K562 (cell line): ENCODE data around the gene PINK1. TPM values are rescaled to one million over a fixed set of nuclear protein-coding genes. Genes with fewer than 3 reads are reported as not detected.

Experiments
- ATAC-seq: fragments of 200-7000 bp; cut with Tn5 transposase; 3 replicates; pipeline ENCODE4 v1.9.1; 2020; ENCODE audit warnings: moderate library complexity
- BruUV-seq: library from RNA; stranded (reverse); fragments of 400-500 nt; replicated peaks from 2 replicates; lab custom pipeline; 2021; lab: Mats Ljungman, UMichigan
- CTCF ChIA-PET: fragments of 300-600 bp; formaldehyde crosslinking; extraction: SDS; loops from one replicate; lab custom pipeline; 2021; ENCODE audit warnings: low intra/inter-chr PET ratio; lab: Yijun Ruan, JAX
- POLR2A ChIA-PET: fragments of 300-600, 350-650 bp; sonication (Branson Sonifier 250); formaldehyde crosslinking; extraction: SDS; loops from one replicate; lab custom pipeline; 2021; ENCODE audit warnings: antibody characterized with exemption, inconsistent platforms; lab: Yijun Ruan, JAX
- DNase-seq, 4 experiments: peaks; one replicate each; pipeline versions ENCODE4 v3.0.0 to v3.0.0-alpha.2; 2011 to 2018; ENCODE audit warnings: low spot score in 3 of 4, mixed read lengths in 3 of 4; ENCODE audit errors: extremely low read depth in 1 of 4
- FAIRE-seq: peaks from 2 replicates; lab custom pipeline; 2011; peaks lifted over from hg19 to GRCh38; lab: Jason Lieb, UNC
- H2AFZ ChIP-seq: 2 replicates; pipeline ENCODE4 v1.6.0; 2011; ENCODE audit warnings: low read depth, low read length, control low read depth, inconsistent platforms
- H3K27ac ChIP-seq: fragments of 200-600 bp; 3 replicates; pipeline ENCODE4 v1.8.0; 2011; ENCODE audit warnings: low read depth, mild to moderate bottlenecking, control low read depth, inconsistent platforms, low read length, moderate library complexity, mixed read lengths; ENCODE audit errors: extremely low read depth
- H3K27me3 ChIP-seq, 2 experiments: fragments of 300-600 bp in 1 of 2; 2 replicates in 1 of 2; 3 replicates in 1 of 2; pipeline versions ENCODE4 v1.6.0 to v1.8.0; 2011; ENCODE audit warnings: inconsistent platforms in 2 of 2, low read length in 2 of 2, mild to moderate bottlenecking in 1 of 2, mixed read lengths in 1 of 2, moderate library complexity in 1 of 2; ENCODE audit not compliant: control insufficient read depth in 2 of 2, insufficient read depth in 2 of 2
- H3K36me3 ChIP-seq: fragments of 300-600 bp; 3 replicates; pipeline ENCODE4 v1.8.0; 2011; ENCODE audit warnings: mild to moderate bottlenecking, low read length, inconsistent platforms; ENCODE audit not compliant: control insufficient read depth, insufficient read depth
- H3K4me1 ChIP-seq, 2 experiments: fragments of 200-600 bp in 1 of 2; replicated peaks in 1 of 2; 2 replicates in 1 of 2; 3 replicates in 1 of 2; pipeline versions ENCODE4 v1.5.1 to v1.8.0; 2011; ENCODE audit warnings: inconsistent platforms in 2 of 2, low read length in 2 of 2, mild to moderate bottlenecking in 1 of 2, mixed read lengths in 1 of 2, moderate library complexity in 1 of 2; ENCODE audit not compliant: control insufficient read depth in 2 of 2, insufficient read depth in 2 of 2
- H3K4me2 ChIP-seq: 2 replicates; pipeline ENCODE4 v1.6.1; 2011; ENCODE audit warnings: low read length, control low read depth, inconsistent platforms, mixed read lengths; ENCODE audit not compliant: insufficient read depth
- H3K4me3 ChIP-seq: fragments of 200-600 bp; sonication (generic), shearing (Covaris generic); 2 replicates; pipeline ENCODE4 v1.5.1; 2016; ENCODE audit warnings: control low read depth, inconsistent platforms
- H3K79me2 ChIP-seq: fragments of 200-600 bp; 3 replicates; pipeline ENCODE4 v1.8.0; 2011; ENCODE audit warnings: low read length, inconsistent platforms; ENCODE audit not compliant: control insufficient read depth, insufficient read depth
- H3K9ac ChIP-seq, 2 experiments: 2 replicates each; pipeline versions ENCODE4 v1.6.0 to v1.6.1; 2011; ENCODE audit warnings: low read depth in 2 of 2, low read length in 2 of 2, control low read depth in 1 of 2, inconsistent platforms in 1 of 2, mild to moderate bottlenecking in 1 of 2, mixed read lengths in 1 of 2; ENCODE audit not compliant: insufficient read depth in 1 of 2
- H3K9me1 ChIP-seq: one replicate; pipeline ENCODE4 v1.6.0; 2011; ENCODE audit warnings: inconsistent platforms, mild to moderate bottlenecking, low read length, moderate library complexity; ENCODE audit not compliant: control insufficient read depth, insufficient read depth
- H3K9me3 ChIP-seq: replicated peaks from 2 replicates; pipeline ENCODE4 v1.5.1; 2011; ENCODE audit warnings: low read depth, low read length, inconsistent platforms; ENCODE audit not compliant: control insufficient read depth, insufficient read depth
- H4K20me1 ChIP-seq: replicated peaks from 2 replicates; pipeline ENCODE4 v1.6.1; 2011; ENCODE audit warnings: low read length, inconsistent platforms, mixed read lengths; ENCODE audit not compliant: control insufficient read depth, insufficient read depth
- ASH1L ChIP-seq: fragments of 450-650 bp; IDR thresholded peaks from 2 replicates; pipeline ENCODE4 v1.6.1; 2018; ENCODE audit warnings: borderline replicate concordance, mild to moderate bottlenecking, low read depth; ENCODE audit not compliant: partially characterized antibody
- DACH1 ChIP-seq: fragments of 450-650 bp; IDR thresholded peaks from 2 replicates; pipeline ENCODE4 v1.6.1; 2018; ENCODE audit not compliant: partially characterized antibody
- EGR1 ChIP-seq: fragments of 450-650 bp; conservative IDR thresholded peaks from 2 replicates; pipeline ENCODE4 v1.6.1; 2017; ENCODE audit warnings: mild to moderate bottlenecking
- GABPB1 ChIP-seq: sonication (generic); formaldehyde crosslinking; IDR thresholded peaks from 2 replicates; pipeline ENCODE4 v1.8.0; 2022; ENCODE audit warnings: mild to moderate bottlenecking, missing genetic modification reagents
- L3MBTL2 ChIP-seq: fragments of 450-650 bp; IDR thresholded peaks from 2 replicates; pipeline ENCODE4 v1.6.1; 2016; ENCODE audit warnings: mild to moderate bottlenecking, moderate library complexity
- MAFF ChIP-seq: IDR thresholded peaks from 2 replicates; pipeline ENCODE4 v1.6.1; 2012; ENCODE audit warnings: low read length, improper control_type of control experiment
- MTA1 ChIP-seq: fragments of 450-650 bp; IDR thresholded peaks from 2 replicates; pipeline ENCODE4 v1.6.1; 2017; ENCODE audit warnings: borderline replicate concordance
- NBN ChIP-seq: fragments of 450-650 bp; IDR thresholded peaks from 2 replicates; pipeline ENCODE4 v1.6.1; 2016; ENCODE audit warnings: low read depth, mild to moderate bottlenecking
- NCOA1 ChIP-seq: fragments of 450-650 bp; IDR thresholded peaks from 2 replicates; pipeline ENCODE4 v1.6.1; 2016; ENCODE audit warnings: low read depth
- PCBP1 ChIP-seq: fragments of 200-400 bp; formaldehyde crosslinking; IDR thresholded peaks from 2 replicates; pipeline ENCODE4 v1.6.1; 2018; ENCODE audit warnings: mild to moderate bottlenecking, low read depth, low read length; ENCODE audit not compliant: poor library complexity, severe bottlenecking
- SLC30A9 ChIP-seq: fragments of 250-450 bp; sonication (Bioruptor Pico); IDR thresholded peaks from 2 replicates; pipeline ENCODE4 v1.8.0; 2022; ENCODE audit warnings: mild to moderate bottlenecking, moderate library complexity
- SMARCA4 ChIP-seq: fragments of 450-650 bp; IDR thresholded peaks from 2 replicates; pipeline ENCODE4 v1.6.1; 2016
- SRF ChIP-seq, 2 experiments: fragments of 250-450, 450-650 bp in 1 of 2; sonication (Bioruptor Pico) in 1 of 2; sonication (generic) in 1 of 2; formaldehyde crosslinking; IDR thresholded peaks; 2 replicates each; pipeline versions ENCODE4 v1.5.0 to v1.5.1; 2020 to 2022; ENCODE audit warnings: mild to moderate bottlenecking in 1 of 2, missing genetic modification reagents in 1 of 2
- ZNF224 ChIP-seq: sonication (generic); formaldehyde crosslinking; IDR thresholded peaks from 2 replicates; pipeline ENCODE4 v1.8.0; 2022; ENCODE audit warnings: mild to moderate bottlenecking, missing genetic modification reagents
- ZNF280A ChIP-seq: fragments of 450-650 bp; IDR thresholded peaks from 2 replicates; pipeline ENCODE4 v1.6.1; 2018; ENCODE audit warnings: mild to moderate bottlenecking, low read depth; ENCODE audit not compliant: partially characterized antibody
- ZNF316 ChIP-seq: fragments of 450-650 bp; IDR thresholded peaks from 2 replicates; pipeline ENCODE4 v1.6.1; 2016
- ZNF551 ChIP-seq: fragments of 250-450 bp; sonication (Bioruptor Pico); IDR thresholded peaks from 2 replicates; pipeline ENCODE4 v1.5.0; 2021; ENCODE audit warnings: mild to moderate bottlenecking, moderate library complexity
- WGBS: fragments of 100-300 bp; shearing (Covaris generic); methylation state at CpG from one replicate; pipeline ENCODE4 v1.1.6; 2016; ENCODE audit warnings: low coverage, mixed read lengths; ENCODE audit not compliant: insufficient coverage; ENCODE audit errors: missing lambda C conversion rate; 5-methylcytosine and 5-hydroxymethylcytosine counted together
- in situ Hi-C: fragments of 300-500 bp; cut with MboI; formaldehyde crosslinking; loops from 4 replicates; pipeline ENCODE4 v1.15.0; 2018; ENCODE audit warnings: inconsistent platforms, mixed read lengths
- intact Hi-C: fragments of 100-400 bp; cut with micrococcal nuclease; formaldehyde crosslinking; loops from 2 replicates; pipeline ENCODE4 v1.14.2; 2022
- polyA plus RNA-seq, 8 experiments: library from polyadenylated mRNA; depleted of rRNA in 4 of 8; stranded (reverse) in 5 of 8; unstranded in 3 of 8; fragments of >200 nt; fragmentation: Nextera tagmentation in 2 of 8; fragmentation: Illumina TruSeq in 1 of 8; extraction: Ambion mirVana in 2 of 8; extraction: Trizol in 1 of 8; gene quantifications; 2 replicates each; pipeline versions ENCODE4 v1.2.1 to v1.2.3, GENCODE V29; 2011 to 2014; ENCODE audit warnings: inconsistent platforms in 1 of 8, missing spikeins in 1 of 8
- total RNA-seq, 7 experiments: library from RNA; depleted of rRNA in 6 of 7; stranded (reverse); fragments of >200 nt in 6 of 7; fragmentation: Illumina TruSeq in 2 of 7; extraction: Trizol in 2 of 7; gene quantifications; 2 replicates each; pipeline versions ENCODE4 v1.2.1 to v1.2.3, GENCODE V29; 2011 to 2021; ENCODE audit warnings: low replicate concordance in 1 of 7
- TF ChIP-seq, protein P1 (sequence below): fragments of 250-450 bp; sonication (Bioruptor Pico); IDR thresholded peaks from 2 replicates; pipeline ENCODE4 v1.8.0; 2021; ENCODE audit warnings: moderate library complexity, mild to moderate bottlenecking, inconsistent platforms

The PINK1 gene
- total and polyA plus RNA-seq, 9 of the 15 experiments (the other 6 are each of a cell fraction or from before 2014, with no cell fraction given) = 1.5 to 11.3 (median 6.8) TPM

DNA sequence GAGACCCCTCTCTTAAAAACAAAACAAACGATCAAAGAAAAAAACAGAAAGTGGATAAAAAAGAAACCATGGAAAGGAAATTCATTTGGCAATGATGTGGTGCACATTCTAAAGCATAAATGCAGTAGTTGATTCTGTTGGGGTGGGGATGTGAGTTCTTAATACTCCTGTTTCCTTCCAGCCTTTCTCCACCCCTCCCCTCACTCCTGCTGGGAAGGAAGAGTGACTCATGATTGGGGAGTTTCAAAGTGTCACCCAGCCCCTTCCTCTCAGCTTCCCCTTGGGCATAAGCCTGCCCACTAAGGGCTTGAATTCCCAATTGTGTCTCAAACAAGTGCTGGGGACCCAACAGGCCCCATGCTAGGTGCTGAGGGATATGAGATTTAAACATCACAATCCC is 6.7 kb upstream of the PINK1 start:
- ATAC-seq (no peak), FAIRE-seq (no peak), DNase-seq (no peak)
- ChIA-PET POLR2A (no interaction called here), CTCF (no interaction called here)
- H3K4me1 ChIP-seq = peaks cover 0 to 3% of the 10 kb centered on the region in 2 experiments; a peak in 1 of 5 replicates
- H4K20me1 ChIP-seq = no peaks in the 10 kb centered on the region
- H3K4me3 ChIP-seq = no peak overlapping the region
- H3K36me3 ChIP-seq = no peaks in the 10 kb centered on the region
- no peaks in the 10 kb centered on the region for H3K9me1 ChIP-seq
- WGBS = 0% methylated on average over 1 of the region's 1 CpG
- no peaks in the 10 kb centered on the region for H3K9me3 ChIP-seq
- no peak for TF ChIP-seq GABPB1
- TF ChIP-seq ZNF316 = 0 out of 2 replicates have a peak, but pooled peaks have one; percentile 12
- H3K27me3 ChIP-seq = peaks cover 0 to 3% of the 10 kb centered on the region in 2 experiments; a peak in 1 of 5 replicates
- H2AFZ ChIP-seq = no peak overlapping the region
- in situ Hi-C loops = no loop called here
- H3K4me2 ChIP-seq = no peak overlapping the region
- H3K9ac ChIP-seq = no peak overlapping the region
- no peaks in the 10 kb centered on the region for H3K79me2 ChIP-seq
- BruUV-seq = no TSS peak
- intact Hi-C loops = no loop called here
- H3K27ac ChIP-seq = no peak overlapping the region

DNA sequence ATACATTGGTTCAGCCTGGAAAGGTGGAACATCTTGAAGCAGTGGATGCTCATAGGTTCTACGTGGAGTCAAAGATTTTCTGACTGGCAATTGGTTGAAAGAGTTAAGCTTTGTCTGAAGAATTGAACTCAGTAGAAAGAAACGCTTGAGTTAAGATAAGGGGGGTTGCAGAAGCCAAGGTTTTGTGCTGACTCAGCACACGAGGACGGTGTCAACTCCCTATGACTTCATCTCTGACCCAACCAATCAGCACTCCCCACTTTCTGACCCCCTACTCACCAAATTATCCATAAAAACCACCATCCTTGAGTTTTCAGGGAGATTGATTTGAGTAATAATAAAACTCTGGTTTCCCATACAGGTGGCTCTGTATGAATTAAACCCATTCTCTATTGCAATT is 2.5 kb upstream of the PINK1 start:
- DNase-seq = peak in 2 of 4 experiments; percentile 14 to 68
- H3K9me1 ChIP-seq = no peaks in the 10 kb centered on the region
- no peak overlapping the region for H3K4me2 ChIP-seq
- H3K27ac ChIP-seq = no peak overlapping the region; the same call in 2 of the 3 replicates
- peaks cover 0 to 3% of the 10 kb centered on the region in 2 experiments; a peak in 1 of 5 replicates for H3K27me3 ChIP-seq
- FAIRE-seq = peak; percentile 63
- H3K4me1 ChIP-seq = peaks cover 12% of the 10 kb centered on the region in 2 experiments; a peak in 4 of 5 replicates
- intact Hi-C loops (no loop called here), in situ Hi-C loops (no loop called here)
- no peaks in the 10 kb centered on the region for H3K36me3 ChIP-seq
- H3K79me2 ChIP-seq = no peaks in the 10 kb centered on the region
- no TSS peak for BruUV-seq
- H3K9ac ChIP-seq = no peak overlapping the region
- ATAC-seq = no peak
- WGBS = 2% methylated on average over 4 of the region's 4 CpGs
- H3K4me3 ChIP-seq = no peak overlapping the region
- H3K9me3 ChIP-seq = no peaks in the 10 kb centered on the region
- H2AFZ ChIP-seq = peak overlapping the region; percentile 74
- POLR2A ChIA-PET = interaction anchor here (0.6 to 1.8 kb wide), 4 partner anchors 10 to 21 kb away, joined by 3 to 5 read pairs (median 4); no protein-coding TSS in a partner anchor
- H4K20me1 ChIP-seq = no peaks in the 10 kb centered on the region
- CTCF ChIA-PET = no interaction called here
- TF ChIP-seq ZNF551 = no peak
- no peak for TF ChIP-seq ASH1L
- TF ChIP-seq DACH1 = no peak
- peak; percentile 100 for TF ChIP-seq MAFF
- TF ChIP-seq MTA1 = no peak
- no peak for TF ChIP-seq NCOA1
- TF ChIP-seq SLC30A9 (CRISPR knock-in tag) = no peak
- TF ChIP-seq ZNF280A = peak; percentile 22
- TF ChIP-seq EGR1 = no peak
- no peak for TF ChIP-seq NBN
- TF ChIP-seq SRF (CRISPR knock-in tag; IDR thresholded peaks at IDR 0.05) = no peak
- TF ChIP-seq, protein P1, sequence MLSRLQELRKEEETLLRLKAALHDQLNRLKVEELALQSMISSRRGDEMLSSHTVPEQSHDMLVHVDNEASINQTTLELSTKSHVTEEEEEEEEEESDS (CRISPR knock-in tag) = no peak
- peak; percentile 67; the same call in 1 of the 2 replicates for TF ChIP-seq L3MBTL2
- TF ChIP-seq SMARCA4 = no peak
- no peak for TF ChIP-seq ZNF224 (CRISPR knock-in tag)
- TF ChIP-seq PCBP1 = no peak
